Measurements from ENCODE around the gene SSBP3.

The SSBP3 gene

DNA sequence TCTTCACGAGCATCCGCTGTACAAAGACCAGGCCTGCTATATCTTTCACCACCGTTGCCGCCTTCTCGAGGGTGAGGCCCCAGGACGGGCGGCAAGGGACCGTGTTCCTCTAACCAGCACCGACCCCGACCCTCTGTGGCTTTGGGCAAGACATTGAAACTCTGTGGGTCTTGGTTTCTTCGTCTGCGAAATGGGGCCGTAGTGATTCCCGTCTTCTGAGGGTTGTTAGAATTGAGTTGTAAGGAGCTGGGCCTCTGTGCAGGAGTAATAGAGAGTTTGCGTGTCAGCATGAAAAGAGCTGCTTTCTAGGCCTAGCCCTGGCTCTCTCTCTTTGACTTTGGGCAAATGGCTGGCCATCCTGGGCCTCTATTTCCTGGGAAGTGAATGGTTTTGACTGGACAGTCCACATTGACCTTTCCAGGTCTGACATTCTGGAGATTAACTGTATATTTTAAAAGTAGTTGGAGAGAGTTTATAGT lies 205.6 kb downstream of the SSBP3 start:
- ATAC-seq: peak; percentile 33
- TF ChIP-seq, protein P1, sequence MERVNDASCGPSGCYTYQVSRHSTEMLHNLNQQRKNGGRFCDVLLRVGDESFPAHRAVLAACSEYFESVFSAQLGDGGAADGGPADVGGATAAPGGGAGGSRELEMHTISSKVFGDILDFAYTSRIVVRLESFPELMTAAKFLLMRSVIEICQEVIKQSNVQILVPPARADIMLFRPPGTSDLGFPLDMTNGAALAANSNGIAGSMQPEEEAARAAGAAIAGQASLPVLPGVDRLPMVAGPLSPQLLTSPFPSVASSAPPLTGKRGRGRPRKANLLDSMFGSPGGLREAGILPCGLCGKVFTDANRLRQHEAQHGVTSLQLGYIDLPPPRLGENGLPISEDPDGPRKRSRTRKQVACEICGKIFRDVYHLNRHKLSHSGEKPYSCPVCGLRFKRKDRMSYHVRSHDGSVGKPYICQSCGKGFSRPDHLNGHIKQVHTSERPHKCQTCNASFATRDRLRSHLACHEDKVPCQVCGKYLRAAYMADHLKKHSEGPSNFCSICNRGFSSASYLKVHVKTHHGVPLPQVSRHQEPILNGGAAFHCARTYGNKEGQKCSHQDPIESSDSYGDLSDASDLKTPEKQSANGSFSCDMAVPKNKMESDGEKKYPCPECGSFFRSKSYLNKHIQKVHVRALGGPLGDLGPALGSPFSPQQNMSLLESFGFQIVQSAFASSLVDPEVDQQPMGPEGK (CRISPR knock-in tag; IDR thresholded peaks at IDR 0.05; ENCODE audit: borderline replicate concordance): no peak
- TF ChIP-seq, protein P2, sequence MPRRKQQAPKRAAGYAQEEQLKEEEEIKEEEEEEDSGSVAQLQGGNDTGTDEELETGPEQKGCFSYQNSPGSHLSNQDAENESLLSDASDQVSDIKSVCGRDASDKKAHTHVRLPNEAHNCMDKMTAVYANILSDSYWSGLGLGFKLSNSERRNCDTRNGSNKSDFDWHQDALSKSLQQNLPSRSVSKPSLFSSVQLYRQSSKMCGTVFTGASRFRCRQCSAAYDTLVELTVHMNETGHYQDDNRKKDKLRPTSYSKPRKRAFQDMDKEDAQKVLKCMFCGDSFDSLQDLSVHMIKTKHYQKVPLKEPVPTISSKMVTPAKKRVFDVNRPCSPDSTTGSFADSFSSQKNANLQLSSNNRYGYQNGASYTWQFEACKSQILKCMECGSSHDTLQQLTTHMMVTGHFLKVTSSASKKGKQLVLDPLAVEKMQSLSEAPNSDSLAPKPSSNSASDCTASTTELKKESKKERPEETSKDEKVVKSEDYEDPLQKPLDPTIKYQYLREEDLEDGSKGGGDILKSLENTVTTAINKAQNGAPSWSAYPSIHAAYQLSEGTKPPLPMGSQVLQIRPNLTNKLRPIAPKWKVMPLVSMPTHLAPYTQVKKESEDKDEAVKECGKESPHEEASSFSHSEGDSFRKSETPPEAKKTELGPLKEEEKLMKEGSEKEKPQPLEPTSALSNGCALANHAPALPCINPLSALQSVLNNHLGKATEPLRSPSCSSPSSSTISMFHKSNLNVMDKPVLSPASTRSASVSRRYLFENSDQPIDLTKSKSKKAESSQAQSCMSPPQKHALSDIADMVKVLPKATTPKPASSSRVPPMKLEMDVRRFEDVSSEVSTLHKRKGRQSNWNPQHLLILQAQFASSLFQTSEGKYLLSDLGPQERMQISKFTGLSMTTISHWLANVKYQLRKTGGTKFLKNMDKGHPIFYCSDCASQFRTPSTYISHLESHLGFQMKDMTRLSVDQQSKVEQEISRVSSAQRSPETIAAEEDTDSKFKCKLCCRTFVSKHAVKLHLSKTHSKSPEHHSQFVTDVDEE (CRISPR knock-in tag; IDR thresholded peaks at IDR 0.05): no peak
- no peak for TF ChIP-seq ZNF70 (CRISPR knock-in tag; IDR thresholded peaks at IDR 0.05)
- TF ChIP-seq, protein P3, sequence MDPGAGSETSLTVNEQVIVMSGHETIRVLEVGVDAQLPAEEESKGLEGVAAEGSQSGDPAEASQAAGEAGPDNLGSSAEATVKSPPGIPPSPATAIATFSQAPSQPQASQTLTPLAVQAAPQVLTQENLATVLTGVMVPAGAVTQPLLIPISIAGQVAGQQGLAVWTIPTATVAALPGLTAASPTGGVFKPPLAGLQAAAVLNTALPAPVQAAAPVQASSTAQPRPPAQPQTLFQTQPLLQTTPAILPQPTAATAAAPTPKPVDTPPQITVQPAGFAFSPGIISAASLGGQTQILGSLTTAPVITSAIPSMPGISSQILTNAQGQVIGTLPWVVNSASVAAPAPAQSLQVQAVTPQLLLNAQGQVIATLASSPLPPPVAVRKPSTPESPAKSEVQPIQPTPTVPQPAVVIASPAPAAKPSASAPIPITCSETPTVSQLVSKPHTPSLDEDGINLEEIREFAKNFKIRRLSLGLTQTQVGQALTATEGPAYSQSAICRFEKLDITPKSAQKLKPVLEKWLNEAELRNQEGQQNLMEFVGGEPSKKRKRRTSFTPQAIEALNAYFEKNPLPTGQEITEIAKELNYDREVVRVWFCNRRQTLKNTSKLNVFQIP (CRISPR knock-in tag; IDR thresholded peaks at IDR 0.05; ENCODE audit: borderline replicate concordance, low read depth): no peak
- no peak for TF ChIP-seq PPARA (CRISPR knock-in tag; IDR thresholded peaks at IDR 0.05; ENCODE audit: borderline replicate concordance)
- no peak for TF ChIP-seq ZNF565 (CRISPR knock-in tag; conservative IDR thresholded peaks at IDR 0.05; ENCODE audit: low read depth)
- TF ChIP-seq ARNTL (CRISPR knock-in tag; IDR thresholded peaks at IDR 0.05; ENCODE audit: borderline replicate concordance, low read depth): no peak
- TF ChIP-seq ZC3H10 (CRISPR knock-in tag; IDR thresholded peaks at IDR 0.05): no peak
- no peak for TF ChIP-seq OSR1 (CRISPR knock-in tag; IDR thresholded peaks at IDR 0.05)
- TF ChIP-seq, protein P4, sequence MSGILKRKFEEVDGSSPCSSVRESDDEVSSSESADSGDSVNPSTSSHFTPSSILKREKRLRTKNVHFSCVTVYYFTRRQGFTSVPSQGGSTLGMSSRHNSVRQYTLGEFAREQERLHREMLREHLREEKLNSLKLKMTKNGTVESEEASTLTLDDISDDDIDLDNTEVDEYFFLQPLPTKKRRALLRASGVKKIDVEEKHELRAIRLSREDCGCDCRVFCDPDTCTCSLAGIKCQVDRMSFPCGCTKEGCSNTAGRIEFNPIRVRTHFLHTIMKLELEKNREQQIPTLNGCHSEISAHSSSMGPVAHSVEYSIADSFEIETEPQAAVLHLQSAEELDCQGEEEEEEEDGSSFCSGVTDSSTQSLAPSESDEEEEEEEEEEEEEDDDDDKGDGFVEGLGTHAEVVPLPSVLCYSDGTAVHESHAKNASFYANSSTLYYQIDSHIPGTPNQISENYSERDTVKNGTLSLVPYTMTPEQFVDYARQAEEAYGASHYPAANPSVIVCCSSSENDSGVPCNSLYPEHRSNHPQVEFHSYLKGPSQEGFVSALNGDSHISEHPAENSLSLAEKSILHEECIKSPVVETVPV (CRISPR knock-in tag; IDR thresholded peaks at IDR 0.05): no peak
- no peak for TF ChIP-seq ISL1 (CRISPR knock-in tag; IDR thresholded peaks at IDR 0.05)
- TF ChIP-seq ZFP3 (CRISPR knock-in tag; IDR thresholded peaks at IDR 0.05): no peak
- no peak for TF ChIP-seq GLIS3 (CRISPR knock-in tag; IDR thresholded peaks at IDR 0.05)
- TF ChIP-seq ZFP30 (CRISPR knock-in tag; IDR thresholded peaks at IDR 0.05): no peak
- TF ChIP-seq TOX (CRISPR knock-in tag; IDR thresholded peaks at IDR 0.05; ENCODE audit: borderline replicate concordance): no peak

DNA sequence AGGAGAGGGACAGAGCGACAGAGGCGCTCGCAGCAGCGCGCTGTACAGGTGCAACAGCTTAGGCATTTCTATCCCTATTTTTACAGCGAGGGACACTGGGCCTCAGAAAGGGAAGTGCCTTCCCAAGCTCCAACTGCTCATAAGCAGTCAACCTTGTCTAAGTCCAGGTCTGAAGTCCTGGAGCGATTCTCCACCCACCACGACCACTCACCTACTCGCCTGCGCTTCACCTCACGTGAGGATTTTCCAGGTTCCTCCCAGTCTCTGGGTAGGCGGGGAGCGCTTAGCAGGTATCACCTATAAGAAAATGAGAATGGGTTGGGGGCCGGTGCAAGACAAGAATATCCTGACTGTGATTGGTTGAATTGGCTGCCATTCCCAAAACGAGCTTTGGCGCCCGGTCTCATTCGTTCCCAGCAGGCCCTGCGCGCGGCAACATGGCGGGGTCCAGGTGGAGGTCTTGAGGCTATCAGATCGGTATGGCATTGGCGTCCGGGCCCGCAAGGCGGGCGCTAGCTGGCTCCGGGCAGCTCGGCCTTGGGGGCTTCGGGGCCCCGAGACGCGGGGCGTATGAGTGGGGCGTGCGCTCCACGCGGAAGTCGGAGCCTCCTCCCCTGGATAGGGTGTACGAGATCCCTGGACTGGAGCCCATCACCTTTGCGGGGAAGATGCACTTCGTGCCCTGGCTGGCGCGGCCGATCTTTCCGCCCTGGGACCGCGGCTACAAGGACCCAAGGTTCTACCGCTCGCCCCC lies 206.3 kb downstream of the SSBP3 start, which contains the start of the genes CYB5RL and MRPL37:
CYB5RL (minus strand) TSS at position 266 of the 754 bp plus-strand sequence. CDS start 4,414 bp downstream, outside the sequence.
MRPL37 (plus strand) TSS at position 403 of the 754 bp plus-strand sequence; CDS start at position 480, 77 bp downstream.
- peak; percentile 99 for ATAC-seq
- TF ChIP-seq PPARA (CRISPR knock-in tag; IDR thresholded peaks at IDR 0.05; ENCODE audit: borderline replicate concordance) (no peak), OSR1 (CRISPR knock-in tag; IDR thresholded peaks at IDR 0.05) (no peak), ZNF70 (CRISPR knock-in tag; IDR thresholded peaks at IDR 0.05) (no peak), ESRRG (CRISPR knock-in tag; IDR thresholded peaks at IDR 0.05) (no peak), ZFP30 (CRISPR knock-in tag; IDR thresholded peaks at IDR 0.05) (no peak), BACH2 (CRISPR knock-in tag; IDR thresholded peaks at IDR 0.05; ENCODE audit: borderline replicate concordance) (no peak), CSDC2 (CRISPR knock-in tag; IDR thresholded peaks at IDR 0.05) (no peak), ISL1 (CRISPR knock-in tag; IDR thresholded peaks at IDR 0.05) (no peak), ZC3H10 (CRISPR knock-in tag; IDR thresholded peaks at IDR 0.05) (no peak)
- TF ChIP-seq, protein P4 (CRISPR knock-in tag; IDR thresholded peaks at IDR 0.05): no peak
- TF ChIP-seq, protein P2 (CRISPR knock-in tag; IDR thresholded peaks at IDR 0.05): no peak
- TF ChIP-seq, protein P5, sequence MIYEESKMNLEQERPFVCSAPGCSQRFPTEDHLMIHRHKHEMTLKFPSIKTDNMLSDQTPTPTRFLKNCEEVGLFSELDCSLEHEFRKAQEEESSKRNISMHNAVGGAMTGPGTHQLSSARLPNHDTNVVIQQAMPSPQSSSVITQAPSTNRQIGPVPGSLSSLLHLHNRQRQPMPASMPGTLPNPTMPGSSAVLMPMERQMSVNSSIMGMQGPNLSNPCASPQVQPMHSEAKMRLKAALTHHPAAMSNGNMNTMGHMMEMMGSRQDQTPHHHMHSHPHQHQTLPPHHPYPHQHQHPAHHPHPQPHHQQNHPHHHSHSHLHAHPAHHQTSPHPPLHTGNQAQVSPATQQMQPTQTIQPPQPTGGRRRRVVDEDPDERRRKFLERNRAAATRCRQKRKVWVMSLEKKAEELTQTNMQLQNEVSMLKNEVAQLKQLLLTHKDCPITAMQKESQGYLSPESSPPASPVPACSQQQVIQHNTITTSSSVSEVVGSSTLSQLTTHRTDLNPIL (CRISPR knock-in tag; IDR thresholded peaks at IDR 0.05; ENCODE audit: low read depth): no peak
- TF ChIP-seq, protein P3 (CRISPR knock-in tag; IDR thresholded peaks at IDR 0.05; ENCODE audit: borderline replicate concordance, low read depth): no peak
- TF ChIP-seq, protein P1 (CRISPR knock-in tag; IDR thresholded peaks at IDR 0.05; ENCODE audit: borderline replicate concordance): no peak

Data from SK-N-SH treated with all-trans-retinoic acid at 6 μM for 48 hours (cell line).